GM19239 (cell line): ENCODE data around the gene LRRFIP1.
A peak's percentile ranks its signal among the peaks of the same experiment; 100 is the strongest.
"Not testable (repeated sequence)": the region's sequence is repeated elsewhere in the genome, so short reads cannot be mapped to it uniquely, and the experiment has no call there.

ENCODE experiments used
- DNase-seq: peaks from one replicate; pipeline ENCODE4 v3.0.0; 2011; ENCODE audit warnings: low spot score; ENCODE audit not compliant: insufficient read length
- FAIRE-seq: peaks from 2 replicates; lab custom pipeline; 2011; peaks lifted over from hg19 to GRCh38; lab: Jason Lieb, UNC

Gene LRRFIP1

GRCh38 chr2:237627441-237628246 is at the start of gene LRRFIP1:
LRRFIP1 (plus strand) TSS chr2:237627587; CDS start chr2:237627645, 58 bp downstream.
- FAIRE-seq (no peak), DNase-seq (no peak)

DNA sequence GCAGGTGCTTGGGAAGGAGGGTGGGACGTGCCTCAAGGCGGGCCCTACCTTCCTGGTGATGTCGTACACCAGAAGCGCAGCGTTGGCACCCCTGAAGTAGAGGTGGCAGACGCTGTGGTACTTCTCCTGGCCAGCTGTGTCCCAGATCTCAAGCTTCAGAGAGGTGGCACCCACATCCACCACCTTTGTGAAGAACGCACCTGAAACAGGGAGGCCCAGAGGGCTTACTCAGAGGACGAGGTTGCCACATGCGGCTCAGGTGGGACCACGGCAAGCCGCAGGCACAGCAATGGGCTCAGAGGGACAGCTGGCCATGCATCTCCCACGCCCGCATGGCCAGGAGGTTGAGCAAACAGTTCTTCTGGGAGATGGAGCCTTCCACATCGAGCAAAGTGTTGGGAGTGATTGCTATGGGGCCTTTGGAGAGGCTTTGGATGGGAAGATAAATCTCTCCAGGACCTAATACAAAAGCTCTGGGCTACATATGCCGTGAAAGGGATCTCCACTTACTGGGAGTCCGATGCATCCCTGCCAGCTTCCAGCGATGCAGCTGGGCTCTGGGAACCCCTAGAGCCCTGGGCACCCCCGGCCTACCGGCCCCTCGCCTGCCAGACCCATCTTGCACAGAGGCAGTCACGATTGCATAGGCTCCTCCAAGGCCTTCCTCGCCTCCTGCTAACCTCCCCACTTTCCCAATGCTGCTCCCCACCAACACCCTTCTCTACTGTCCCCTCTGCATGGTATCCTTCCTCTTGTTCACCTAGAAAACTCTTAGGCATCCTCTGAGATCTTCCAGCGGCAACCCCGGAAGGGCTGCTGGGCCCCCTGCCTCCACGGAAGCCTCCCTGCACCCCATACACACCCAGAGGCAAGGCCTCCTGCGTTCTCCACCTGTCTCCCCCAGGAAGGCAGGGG is 49.2 kb upstream of the LRRFIP1 start:
- DNase-seq (no peak), FAIRE-seq (no peak)

DNA sequence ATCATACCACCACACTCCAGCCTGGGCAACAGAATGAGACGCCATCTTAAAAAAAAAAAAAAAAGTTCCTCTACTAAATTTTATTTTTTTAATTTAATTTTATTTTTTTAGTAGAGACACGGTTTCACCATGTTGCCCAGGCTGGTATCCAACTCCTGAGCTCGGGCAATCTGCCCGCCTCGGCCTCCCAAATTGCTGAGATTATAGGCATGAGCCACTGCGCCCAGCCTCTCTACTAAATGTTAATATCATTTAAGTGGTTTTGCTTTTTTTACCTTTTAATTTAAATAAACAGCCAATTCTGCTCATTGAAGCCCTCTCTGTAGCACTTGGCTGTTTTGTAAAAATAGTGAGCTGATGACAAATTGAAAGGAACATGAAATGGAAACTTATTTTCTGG is 46.1 kb upstream of the LRRFIP1 start:
- FAIRE-seq (no peak), DNase-seq (no peak)

DNA sequence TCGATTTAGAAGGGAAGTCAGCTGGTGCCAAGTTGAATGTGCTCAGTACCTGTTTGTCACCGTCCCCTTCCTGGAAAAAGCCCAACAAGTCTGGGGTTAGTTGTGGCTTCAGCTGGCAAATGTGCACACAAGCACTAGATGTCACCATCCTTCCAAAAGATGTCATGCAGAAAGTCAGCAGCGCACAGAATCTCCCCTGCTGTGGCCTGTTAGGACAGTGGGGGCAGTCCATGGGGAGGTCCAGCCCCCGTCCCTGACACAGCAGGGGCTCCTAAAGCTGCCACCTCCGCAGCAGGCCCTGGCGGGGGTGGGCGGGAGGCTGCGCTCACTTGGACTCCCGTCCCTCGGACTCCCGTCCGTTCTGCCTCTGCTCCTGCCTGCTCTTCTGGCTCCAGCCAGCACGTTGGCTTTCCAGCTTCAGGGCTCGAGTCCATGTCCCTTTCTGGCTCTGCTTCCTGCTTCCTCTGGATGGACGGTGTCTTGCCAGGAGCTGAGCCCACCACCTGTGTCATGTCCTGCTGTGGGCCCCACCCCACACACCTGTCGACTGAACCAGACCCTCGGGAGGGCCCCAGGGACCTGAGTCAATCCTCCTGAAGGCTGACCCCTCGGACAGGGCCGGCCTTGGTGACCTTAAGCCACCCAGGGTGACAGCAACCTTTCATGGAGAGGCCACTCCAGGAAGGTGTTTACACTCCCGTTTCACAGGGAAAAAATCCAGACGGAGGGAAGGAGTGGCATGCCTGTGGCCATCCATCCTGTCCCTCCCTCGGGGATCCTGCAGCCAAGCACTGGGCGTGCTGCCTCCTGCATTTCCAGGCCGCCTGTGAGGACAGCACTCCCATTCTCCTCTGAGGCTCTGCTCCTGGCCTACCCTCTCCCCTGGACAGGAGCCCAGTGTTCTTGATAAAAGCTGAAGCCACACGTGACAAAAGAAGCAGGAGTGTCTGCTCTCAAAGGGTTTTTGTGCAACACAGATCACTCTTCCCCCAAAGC is 45.3 kb upstream of the LRRFIP1 start:
- peak; percentile 44 for DNase-seq
- FAIRE-seq: peak; percentile 71

- no peak for DNase-seq
- FAIRE-seq: no peak
These were observed 43.7 kb upstream of the LRRFIP1 start for GRCh38 chr2:237583385-237584295.

- FAIRE-seq (no peak), DNase-seq (no peak)
These were observed 41.7 kb upstream of the LRRFIP1 start for GRCh38 chr2:237585590-237586221.

- no peak for FAIRE-seq
These were observed 39.2 kb upstream of the LRRFIP1 start for GRCh38 chr2:237588044-237588696.

GRCh38 chr2:237590272-237591140 is 36.9 kb upstream of the LRRFIP1 start, which contains the start of gene RAB17:
RAB17 (minus strand) TSS chr2:237590734; CDS start chr2:237586154, 4,580 bp downstream.
- FAIRE-seq (no peak), DNase-seq (no peak)

More at GRCh38 chr2:237588044-237588696, 39.2 kb upstream of the LRRFIP1 start:
- no peak for DNase-seq

DNA sequence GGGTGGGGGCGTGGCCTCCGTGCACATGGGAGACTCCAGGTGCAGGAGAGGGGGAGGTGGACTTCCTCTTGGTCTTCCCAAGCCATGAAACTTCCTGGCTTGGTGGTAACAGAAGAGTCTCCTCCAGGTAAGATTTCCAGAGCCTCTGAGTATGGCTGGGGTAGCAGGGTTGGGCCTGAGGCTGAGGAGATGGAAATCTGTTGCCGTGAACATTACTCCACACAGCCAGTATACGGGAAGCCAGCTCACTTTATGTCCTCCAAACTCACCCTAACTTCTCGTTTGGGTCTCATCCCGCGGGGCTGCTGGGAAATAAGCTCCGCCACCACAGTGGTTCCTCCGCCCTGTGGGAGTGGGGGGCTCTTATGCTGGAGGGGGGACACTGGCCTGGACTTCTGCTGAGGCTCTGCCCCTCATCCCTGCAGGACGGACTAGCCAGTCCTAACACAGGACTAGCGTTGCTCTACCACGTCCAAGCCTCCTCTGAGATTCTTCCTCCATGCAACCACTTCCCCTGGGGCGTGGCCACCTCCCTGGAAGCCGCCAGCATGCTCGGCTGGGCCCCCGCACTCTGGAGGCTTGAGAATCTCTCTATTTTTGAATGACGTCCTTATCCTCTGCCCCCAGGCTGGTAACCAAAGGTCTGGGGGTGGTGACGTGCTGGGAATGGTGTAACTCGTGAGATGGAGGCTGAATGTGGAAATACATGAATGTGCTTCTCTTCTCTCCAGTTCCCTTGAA is 36.1 kb upstream of the LRRFIP1 start:
- FAIRE-seq (no peak), DNase-seq (no peak)

DNA sequence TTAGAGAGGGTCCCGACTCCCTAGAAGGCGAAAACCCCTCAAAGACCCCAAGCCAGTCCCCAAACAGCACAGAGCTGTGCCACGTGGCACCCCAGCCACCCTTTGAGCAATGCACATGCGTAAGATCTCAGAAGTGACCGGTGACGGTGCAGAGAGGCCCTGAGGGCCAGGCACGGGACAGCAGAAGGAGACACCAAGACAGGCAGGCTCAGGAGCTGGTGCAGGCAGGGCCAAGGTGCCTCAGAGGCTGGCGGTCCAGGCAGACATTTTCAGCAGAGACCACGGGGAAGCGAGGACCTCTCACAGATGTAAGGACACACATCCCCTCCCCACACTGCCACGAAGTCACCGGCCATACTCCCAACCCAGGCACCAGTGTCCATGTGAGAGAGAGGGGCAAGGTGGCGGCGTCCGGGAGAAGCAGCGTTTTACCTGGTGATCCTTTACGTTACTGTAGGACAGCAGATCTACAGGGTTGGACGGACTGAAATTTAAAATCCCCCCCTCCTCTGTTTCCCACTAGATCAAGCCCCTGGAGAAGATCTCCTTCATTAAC is 34.9 kb upstream of the LRRFIP1 start:
- DNase-seq: no peak
- FAIRE-seq: no peak

DNA sequence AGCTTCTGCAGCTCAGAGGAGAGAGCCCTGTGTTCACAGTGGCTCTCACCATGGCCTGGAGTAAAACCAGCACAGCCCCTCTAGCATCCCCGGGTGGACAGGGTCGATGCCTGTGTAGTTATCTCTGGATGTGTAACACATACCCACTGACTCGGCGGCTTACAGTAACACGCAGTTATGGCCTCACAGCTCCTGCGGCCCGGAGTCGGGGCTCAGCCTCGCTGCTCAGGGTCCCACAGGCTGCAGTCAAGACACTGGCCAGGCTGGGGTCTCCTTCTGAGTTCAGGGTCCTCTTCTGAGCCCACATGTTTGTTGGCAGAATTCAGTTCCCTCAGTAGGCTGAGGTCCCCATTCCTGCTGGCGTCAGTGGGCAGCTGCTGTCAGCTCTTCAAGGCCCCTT is 34.4 kb upstream of the LRRFIP1 start:
- FAIRE-seq: no peak
- no peak for DNase-seq

DNA sequence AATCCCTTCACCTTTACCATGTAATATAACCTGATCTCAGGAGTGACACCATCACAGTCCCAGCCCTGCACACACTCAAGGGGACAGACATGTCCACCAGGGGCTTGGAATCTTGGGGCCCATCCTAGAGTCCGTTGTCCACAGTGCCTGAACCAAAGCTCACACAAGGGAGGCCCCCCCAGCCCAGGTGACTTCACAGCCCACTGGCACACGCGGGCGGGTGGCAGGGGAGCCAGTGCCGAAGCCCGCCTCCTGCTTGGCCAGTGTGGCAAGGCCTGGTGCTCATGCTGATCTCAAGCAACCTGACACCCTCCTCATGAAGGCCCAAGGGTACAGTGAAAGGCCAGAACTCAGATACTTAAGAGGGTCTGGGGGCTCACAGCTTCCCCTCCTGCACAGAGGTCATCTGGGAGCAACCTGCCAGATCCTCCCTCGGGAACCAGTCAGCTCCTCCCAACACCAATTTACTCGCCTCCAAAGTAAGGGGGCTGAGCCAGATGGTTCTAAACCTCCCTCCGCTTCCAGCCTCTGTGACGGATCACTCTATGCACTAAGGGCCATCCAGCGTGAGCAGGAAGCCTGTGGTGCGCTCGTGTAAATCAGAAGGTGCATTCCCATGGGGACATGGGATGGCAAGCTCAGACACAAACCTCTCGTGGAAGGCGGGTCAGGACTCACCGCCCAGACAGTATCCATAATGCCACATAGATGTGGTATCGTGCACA is 33.6 kb upstream of the LRRFIP1 start:
- FAIRE-seq (no peak), DNase-seq (no peak)

DNA sequence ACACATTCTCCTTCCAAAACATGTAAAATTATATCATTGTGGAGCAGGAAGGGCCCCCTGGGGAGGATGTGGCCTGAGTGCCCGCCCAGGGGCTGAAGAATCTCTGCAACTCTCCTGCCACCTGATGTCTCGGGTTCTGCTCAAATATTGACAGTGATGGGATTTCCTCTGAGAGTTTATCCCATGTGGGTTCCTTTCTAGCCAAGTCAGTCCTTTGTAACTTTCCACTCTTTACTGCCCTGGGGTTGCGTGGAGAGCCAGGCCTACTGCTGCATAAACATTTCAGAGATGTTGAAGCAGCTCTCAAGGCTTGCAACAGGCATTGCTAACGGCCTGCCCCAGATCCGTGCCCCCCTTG is 32.9 kb upstream of the LRRFIP1 start:
- FAIRE-seq (no peak), DNase-seq (no peak)

DNA sequence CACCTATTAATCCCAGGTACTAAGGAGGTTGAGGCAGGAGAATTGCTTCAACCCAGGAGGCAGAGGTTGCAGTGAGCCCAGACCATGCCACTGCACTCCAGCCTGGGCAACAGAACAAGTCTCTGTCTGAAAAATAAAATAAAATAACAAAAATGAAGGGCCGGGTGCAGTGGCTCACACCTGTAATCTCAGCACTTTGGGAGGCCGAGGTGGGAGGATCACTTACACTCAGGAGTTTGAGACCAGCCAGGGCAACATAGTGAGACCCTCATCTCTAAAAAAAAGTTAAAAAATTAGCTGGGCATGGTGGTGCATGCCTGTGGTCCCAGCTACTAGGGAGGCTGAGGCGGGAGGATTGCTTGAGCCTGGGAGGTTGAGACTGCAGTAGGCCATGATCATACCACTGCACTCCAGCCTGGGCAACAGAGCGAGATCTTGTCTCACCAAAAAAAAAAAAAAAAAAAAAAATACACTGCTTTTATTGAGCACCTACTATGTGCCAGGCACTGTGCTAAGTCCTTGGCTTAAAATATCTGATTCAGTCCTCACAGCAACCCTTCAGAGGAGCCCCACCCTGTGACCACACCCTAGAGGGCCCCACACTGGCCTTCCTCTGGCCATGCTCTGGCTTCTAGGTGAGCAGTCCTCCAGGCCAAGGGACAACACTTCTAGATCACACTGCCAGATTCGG is 31.4 kb upstream of the LRRFIP1 start:
- FAIRE-seq, DNase-seq: not testable (repeated sequence)
